GM21619 (cell line): Measurements from ENCODE around the gene MRPL23.

ENCODE experiments used
- ATAC-seq: cut with Tn5 transposase; IDR thresholded peaks from one replicate; pipeline ENCODE4 v1.9.1; 2021; ENCODE audit not compliant: unreplicated experiment

The MRPL23 gene

DNA sequence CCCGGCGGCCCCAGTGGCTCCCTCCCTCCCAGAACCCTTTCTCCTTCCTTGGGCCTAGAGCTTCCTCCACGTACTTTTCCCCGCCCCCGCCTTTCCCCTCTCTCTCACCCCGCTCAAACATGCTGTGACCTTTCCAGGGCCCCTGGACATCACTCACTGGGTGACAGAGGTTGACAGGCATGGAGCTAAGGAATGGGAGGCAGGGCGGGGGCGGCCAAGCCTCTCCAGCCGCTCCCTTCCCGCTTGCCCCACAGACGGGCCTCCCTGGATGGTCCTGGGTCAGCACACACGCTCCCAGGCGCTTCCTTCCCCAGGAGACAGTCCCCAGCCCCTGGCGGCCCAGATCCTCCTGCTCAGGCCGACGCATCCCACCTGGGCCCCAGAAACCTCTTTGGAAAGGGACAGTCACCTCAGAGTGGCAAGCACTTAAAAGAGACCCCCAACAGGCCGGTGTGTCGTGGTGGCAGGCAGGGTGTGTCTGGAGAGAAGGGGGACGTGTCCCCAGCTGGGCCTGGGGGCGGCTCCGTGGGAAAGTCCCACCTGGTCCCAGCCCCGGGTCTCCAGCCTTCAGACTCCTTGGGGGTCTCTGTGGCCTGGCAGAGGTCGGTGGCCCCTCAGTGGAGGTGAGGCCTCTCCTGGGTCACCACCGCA is 41.7 kb downstream of the MRPL23 start:
- ATAC-seq, result no peak

DNA sequence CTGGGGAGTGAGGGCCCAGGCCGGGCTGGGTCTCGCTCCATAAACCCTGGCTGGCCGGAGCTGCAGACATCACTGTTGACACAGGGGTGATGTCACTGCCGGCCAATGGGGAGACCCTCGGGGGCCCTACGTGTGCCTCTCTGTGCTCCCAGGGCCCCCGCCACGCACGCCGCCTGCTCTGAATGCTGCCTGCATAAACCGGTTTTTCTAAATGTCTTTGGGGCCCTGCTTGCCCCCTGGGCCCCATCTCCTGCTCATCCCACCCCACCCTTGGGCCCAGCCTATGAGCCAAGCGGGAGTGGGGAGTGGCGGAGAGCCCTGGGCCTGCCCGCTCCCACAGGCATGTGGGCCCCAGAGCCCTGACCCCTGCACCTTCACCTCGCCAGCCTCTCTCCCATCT is 42.8 kb downstream of the MRPL23 start:
- no peak for ATAC-seq

DNA sequence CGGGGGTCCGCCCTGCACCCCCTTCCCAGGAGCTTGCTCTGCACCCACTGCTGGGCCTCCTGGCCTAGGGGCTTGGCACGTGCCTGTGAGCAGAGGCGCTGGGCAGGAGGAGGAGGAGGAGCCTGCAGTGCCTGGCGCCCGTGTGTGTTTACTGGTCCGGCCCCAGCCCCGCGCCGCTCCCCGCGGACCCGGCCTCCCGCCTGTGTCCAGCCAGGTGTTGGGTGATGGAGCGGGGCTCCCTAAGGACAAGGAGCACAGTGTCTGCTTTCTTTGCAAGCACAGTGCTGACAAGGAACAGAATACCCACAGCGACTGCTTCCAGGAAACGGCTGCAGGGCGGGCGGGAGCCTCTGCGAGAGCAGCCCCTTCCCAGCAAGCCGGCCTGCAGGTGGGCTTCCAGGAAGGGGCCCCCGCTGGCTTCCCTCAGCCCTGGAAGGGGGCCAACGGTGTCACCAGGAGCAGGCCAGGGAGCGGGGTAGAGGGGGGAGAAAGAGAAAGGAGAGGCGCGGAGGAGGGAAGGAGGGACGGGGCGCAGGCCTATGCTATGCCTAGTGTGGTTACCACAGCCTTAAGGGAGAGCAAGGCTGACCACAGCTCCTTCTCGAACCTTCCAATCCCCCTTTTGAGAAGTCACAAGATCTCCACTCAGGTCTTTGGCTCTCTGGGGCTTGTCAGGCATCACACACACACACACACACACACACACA is 43.9 kb downstream of the MRPL23 start:
- no peak for ATAC-seq

DNA sequence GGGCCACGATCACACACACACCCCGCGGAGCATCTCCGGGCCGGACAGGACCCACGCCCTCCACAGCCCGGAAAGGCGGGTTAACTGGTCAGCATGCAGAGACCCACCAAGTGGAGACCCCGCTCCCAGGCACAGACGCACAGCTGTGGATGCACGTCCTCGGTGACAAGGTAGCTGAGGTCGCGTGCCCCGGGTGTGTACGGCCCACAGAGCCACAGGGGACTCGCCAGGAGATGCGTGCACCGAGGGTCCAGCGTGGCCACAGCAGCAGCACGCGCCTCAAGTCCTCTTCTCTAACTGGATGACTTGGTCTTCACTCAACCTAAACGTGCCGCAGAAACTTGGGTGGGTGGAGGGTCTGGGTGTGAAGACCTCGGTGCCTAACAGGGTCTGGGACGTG is 45.0 kb downstream of the MRPL23 start:
- no peak for ATAC-seq

DNA sequence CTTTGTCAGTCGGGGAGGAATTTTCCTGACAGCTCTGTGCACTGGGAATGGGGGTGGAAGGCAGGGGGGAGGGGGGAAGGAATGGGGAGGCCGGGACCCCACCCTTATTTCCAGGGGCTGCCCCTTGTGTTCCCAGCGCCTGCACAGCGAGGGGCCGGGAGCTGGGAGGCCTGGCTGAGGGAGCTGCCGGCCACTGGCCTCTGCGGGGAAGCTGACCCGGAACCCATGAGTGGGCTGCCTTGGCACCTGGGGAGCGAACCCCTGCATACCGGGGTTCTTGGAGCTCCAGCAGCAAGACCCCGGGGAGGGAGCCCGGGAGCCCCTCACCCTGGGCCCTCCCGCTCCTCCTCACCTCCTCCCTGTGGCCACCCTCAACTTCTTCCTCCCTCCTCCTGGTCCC is 47.0 kb downstream of the MRPL23 start:
- no peak for ATAC-seq

DNA sequence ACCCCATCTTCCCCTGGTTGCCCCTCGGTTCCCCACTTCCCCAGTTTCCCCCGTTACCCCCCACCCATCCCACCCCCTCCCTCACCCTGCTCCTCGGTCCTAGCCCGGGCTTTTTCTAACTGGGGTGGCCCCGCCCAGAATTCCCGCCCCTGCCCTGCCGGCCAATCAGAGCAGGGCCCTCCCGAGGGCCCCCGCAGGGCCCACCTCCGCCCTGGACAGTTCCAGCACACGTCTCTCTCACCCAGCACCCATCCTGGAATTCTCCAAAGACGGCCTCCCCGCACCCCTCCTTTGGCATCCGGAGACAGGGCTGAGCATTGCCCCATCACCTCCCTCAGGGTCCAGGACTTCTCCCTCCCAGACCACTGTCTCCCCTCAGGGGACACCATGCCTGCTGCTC is 50.6 kb downstream of the MRPL23 start, which contains the start of gene H19:
TSS of gene H19 (minus strand) at position 88 of the 400 bp plus-strand sequence.
- no peak for ATAC-seq

DNA sequence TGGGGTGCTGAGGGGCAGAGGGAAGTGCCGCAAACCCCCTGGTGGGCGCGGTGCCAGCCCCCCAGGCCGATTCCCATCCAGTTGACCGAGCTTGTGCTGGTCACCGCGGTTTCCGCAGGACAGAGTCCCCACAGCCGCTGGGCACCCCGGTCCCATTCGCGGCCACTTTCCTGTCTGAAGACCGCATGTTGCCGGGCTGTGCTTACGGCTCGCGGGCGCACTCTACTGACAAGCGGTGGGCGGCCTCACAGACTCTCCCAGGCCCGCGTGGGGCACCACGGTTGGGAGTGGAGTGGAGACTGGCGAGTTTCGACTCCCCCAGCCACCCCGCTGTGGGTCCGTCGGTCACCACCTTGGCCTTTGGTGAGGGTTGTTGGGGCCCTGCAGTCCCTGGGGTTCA is 51.2 kb downstream of the MRPL23 start:
- no peak for ATAC-seq

DNA sequence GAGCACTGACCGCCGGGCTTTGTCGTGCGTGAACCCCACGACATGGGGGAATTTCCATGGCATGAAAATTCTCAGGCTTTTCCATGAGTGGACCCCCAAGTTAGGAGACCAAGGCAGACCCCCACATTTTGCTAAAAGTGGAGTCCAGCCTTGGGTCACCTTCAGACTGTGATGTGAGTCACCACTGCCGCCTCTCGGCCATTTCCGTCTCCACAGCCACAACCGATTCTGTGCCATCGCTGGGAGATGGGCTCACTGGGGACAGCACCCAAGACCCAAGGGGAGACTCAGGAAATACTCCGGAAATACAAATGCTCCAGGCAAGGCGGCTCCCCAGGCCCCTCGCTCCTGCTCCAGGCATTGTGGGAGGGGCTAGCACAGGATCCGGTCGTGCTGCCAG is 51.7 kb downstream of the MRPL23 start:
- ATAC-seq, result no peak

DNA sequence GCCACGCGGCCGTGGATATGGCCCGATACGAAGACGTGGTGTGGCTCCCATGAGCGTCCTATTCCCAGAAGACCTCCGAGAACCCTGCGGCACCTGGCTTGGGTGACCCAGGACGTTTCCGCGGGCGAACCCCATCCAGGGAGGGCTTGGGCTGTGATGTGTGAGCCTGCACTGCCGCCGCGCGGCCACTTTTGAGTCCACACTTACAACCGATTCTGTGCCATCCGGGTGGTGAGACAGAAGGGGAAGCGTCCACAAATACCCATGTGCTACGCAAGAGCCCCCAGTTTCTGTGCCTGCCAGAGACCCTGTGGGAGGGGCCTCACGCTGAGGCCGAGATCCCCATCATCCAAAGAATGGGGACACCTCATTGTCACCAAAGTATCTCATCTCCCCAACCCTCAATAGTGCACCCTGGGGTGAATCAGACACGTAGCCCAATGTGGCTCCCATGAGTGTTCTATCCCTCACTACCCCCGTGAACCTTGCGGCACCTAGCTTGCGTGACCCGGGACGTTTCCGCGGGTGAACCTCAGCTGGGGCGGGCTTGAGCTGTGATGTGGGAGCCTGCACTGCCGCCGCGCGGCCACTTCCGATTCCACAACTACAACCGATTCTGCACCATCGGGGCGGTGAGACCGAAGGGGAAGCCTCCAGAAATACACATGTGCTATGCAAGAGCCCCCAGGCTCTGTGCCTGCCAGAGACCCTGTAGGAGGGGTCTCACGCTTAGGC is 55.1 kb downstream of the MRPL23 start:
- ATAC-seq, result no peak

DNA sequence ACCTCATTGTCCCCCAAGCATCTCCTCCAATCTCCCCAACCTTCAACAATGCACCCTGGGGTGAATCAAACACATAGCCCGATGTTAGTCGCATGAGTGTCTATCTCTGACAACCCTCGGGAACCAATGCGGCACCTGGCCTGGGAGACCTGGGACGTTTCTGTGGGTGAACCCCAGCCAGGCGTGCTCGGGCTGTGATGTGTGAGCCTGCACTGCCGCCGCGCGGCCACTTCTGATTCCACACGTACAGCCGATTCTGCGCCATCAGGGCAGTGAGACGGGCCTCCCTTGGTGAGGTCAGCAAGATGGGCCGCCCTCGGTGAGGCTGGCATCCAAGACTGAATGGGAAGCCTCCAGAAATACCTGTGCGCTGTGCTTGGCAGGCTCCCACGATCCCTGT is 55.7 kb downstream of the MRPL23 start:
- no peak for ATAC-seq

DNA sequence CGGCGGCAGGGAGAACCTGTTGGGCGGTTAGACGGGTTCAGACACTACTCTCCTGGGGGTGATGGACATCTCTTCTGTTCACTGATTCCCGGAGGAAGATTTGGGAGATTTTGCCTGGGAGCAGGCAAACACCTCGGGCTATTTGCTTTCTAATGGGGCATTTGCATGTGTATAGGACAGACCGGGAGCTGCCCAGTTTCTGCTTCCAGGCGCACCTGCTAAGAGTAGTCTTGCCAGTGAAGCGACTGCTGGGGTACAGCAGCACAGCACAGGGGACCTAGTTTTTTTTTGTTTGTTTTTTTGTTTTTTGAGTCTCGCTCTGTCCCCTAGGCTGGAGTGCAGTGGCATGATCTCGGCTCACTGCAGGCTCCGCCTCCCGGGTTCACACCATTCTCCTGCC is 57.3 kb downstream of the MRPL23 start:
- no peak for ATAC-seq
